ENCODE measurements around the gene HOXA9. TPM values are rescaled to one million over a fixed set of nuclear protein-coding genes. Genes with fewer than 3 reads are reported as not detected.

The HOXA9 gene
- total RNA-seq, 4 donors from 2014 or later, result 25.7 to 71.2 (median 46.1) TPM

- no peaks in the 10 kb centered on the region for H3K27me3 ChIP-seq
These were observed 18.7 kb downstream of the HOXA9 start for GRCh38 chr7:27146491-27147198.

GRCh38 chr7:27145914-27146412 is 19.4 kb downstream of the HOXA9 start:
- Histone ChIP-seq H3K9me3 (no peaks in the 10 kb centered on the region), H3K36me3 (peaks cover 0 to 9% (median 0%) of the 10 kb centered on the region in 3 donors), H3K27ac (peak overlapping the region; percentile 42 to 96 (median 79)), H3K27me3 (no peaks in the 10 kb centered on the region), H3K4me3 (peak overlapping the region in 2 of 4 donors; percentile 37 to 75), H3K4me1 (peaks cover 0 to 36% (median 8%) of the 10 kb centered on the region in 4 donors)
- no peak for TF ChIP-seq CTCF (IDR thresholded peaks at IDR 0.05)
- TF ChIP-seq POLR2A (IDR thresholded peaks at IDR 0.05), result no peak
- no peak for DNase-seq

More at GRCh38 chr7:27146491-27147198, 18.7 kb downstream of the HOXA9 start:
- TF ChIP-seq CTCF (IDR thresholded peaks at IDR 0.05) (no peak), POLR2A (IDR thresholded peaks at IDR 0.05) (no peak)
- DNase-seq, result peak; percentile 6 to 54 (median 44)
- H3K4me1 ChIP-seq, result peaks cover 0 to 36% (median 11%) of the 10 kb centered on the region in 4 donors
- H3K4me3 ChIP-seq, result peak overlapping the region in 3 of 4 donors; percentile 18 to 75 (median 63)
- H3K36me3 ChIP-seq, result peaks cover 0 to 9% (median 0%) of the 10 kb centered on the region in 3 donors
- peak overlapping the region; percentile 66 to 96 (median 79) for H3K27ac ChIP-seq
- H3K9me3 ChIP-seq, result no peaks in the 10 kb centered on the region

GRCh38 chr7:27145165-27145913 is 20.0 kb downstream of the HOXA9 start:
- Histone ChIP-seq H3K36me3 (peaks cover 0 to 9% (median 0%) of the 10 kb centered on the region in 3 donors), H3K4me1 (peaks cover 0 to 36% (median 5%) of the 10 kb centered on the region in 4 donors), H3K4me3 (peak overlapping the region in 2 of 4 donors; percentile 70 to 75), H3K27me3 (no peaks in the 10 kb centered on the region), H3K27ac (peak overlapping the region; percentile 42 to 96 (median 79)), H3K9me3 (no peaks in the 10 kb centered on the region)
- no peak for TF ChIP-seq CTCF (IDR thresholded peaks at IDR 0.05)
- DNase-seq, result peak; percentile 13 to 63 (median 46)

- H3K4me1 ChIP-seq, result peaks cover 0 to 36% (median 5%) of the 10 kb centered on the region in 4 donors
- H3K4me3 ChIP-seq, result peak overlapping the region in 2 of 4 donors; percentile 70 to 75
- peaks cover 0 to 9% (median 0%) of the 10 kb centered on the region in 3 donors for H3K36me3 ChIP-seq
- TF ChIP-seq CTCF (IDR thresholded peaks at IDR 0.05), result no peak
- H3K9me3 ChIP-seq, result no peaks in the 10 kb centered on the region
- DNase-seq, result peak; percentile 10 to 61 (median 45)
- H3K27ac ChIP-seq, result peak overlapping the region; percentile 42 to 96 (median 79)
- H3K27me3 ChIP-seq, result no peaks in the 10 kb centered on the region
These were observed 20.6 kb downstream of the HOXA9 start for GRCh38 chr7:27144781-27145164.

GRCh38 chr7:27143950-27144780 is 21.2 kb downstream of the HOXA9 start:
- Histone ChIP-seq H3K36me3 (peaks cover 0 to 9% (median 0%) of the 10 kb centered on the region in 3 donors), H3K4me3 (peak overlapping the region in 2 of 4 donors; percentile 70 to 75), H3K27ac (peak overlapping the region; percentile 42 to 96 (median 79)), H3K27me3 (no peaks in the 10 kb centered on the region), H3K9me3 (no peaks in the 10 kb centered on the region), H3K4me1 (peaks cover 0 to 36% (median 5%) of the 10 kb centered on the region in 4 donors)
- TF ChIP-seq POLR2A (IDR thresholded peaks at IDR 0.05) (peak; percentile 9 to 17), CTCF (IDR thresholded peaks at IDR 0.05) (no peak)
- peak in 2 of 3 donors; percentile 46 to 61 for DNase-seq

All from Peyer's patch (tissue), 4 donors.